ENCODE data around the gene MRPL37.

DNA sequence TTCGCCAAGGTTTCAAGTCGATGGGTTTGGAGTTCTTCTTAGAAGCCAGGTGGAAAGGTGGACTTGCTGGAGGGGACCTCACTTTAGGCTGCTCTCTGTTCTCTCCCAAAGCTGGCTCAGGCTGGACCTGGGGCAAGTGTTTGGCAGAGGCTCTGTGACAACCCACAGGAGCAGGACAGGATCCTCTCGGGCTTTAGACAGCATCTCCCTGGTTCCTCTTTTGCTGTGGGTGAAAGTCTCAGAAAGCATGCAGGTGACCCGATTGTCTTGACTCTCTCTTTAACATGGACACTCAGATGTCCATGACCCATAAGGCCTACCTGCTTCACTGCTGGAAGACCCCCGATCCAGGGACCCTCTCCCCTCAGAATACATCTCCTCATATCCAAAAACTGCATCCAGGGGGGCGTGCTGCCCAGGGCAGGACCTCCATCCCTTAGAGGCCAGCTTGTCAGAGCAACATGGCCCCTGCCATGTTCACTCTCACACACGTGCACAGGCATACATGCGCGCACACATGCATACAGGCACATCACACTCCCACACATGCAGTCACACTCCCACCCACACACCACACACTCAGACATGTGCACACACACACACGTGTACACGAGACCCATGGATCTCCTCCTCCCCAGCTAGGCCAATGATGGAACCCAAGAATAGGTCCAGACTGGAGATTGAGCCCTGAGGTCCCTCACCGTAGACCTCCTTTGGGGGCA is 21.3 kb downstream of the MRPL37 start:
- TF ChIP-seq, protein P1, sequence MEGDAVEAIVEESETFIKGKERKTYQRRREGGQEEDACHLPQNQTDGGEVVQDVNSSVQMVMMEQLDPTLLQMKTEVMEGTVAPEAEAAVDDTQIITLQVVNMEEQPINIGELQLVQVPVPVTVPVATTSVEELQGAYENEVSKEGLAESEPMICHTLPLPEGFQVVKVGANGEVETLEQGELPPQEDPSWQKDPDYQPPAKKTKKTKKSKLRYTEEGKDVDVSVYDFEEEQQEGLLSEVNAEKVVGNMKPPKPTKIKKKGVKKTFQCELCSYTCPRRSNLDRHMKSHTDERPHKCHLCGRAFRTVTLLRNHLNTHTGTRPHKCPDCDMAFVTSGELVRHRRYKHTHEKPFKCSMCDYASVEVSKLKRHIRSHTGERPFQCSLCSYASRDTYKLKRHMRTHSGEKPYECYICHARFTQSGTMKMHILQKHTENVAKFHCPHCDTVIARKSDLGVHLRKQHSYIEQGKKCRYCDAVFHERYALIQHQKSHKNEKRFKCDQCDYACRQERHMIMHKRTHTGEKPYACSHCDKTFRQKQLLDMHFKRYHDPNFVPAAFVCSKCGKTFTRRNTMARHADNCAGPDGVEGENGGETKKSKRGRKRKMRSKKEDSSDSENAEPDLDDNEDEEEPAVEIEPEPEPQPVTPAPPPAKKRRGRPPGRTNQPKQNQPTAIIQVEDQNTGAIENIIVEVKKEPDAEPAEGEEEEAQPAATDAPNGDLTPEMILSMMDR (IDR thresholded peaks at IDR 0.05): no peak
- no peak for TF ChIP-seq EP300 (IDR thresholded peaks at IDR 0.05)
- TF ChIP-seq POLR2A (IDR thresholded peaks at IDR 0.05): no peak

All from ovary (tissue), 3 donors.